Ishikawa (cell line): ENCODE measurements around the gene DDX5.

Source experiments
- CEBPB ChIP-seq: IDR thresholded peaks from 2 replicates; pipeline ENCODE4 v1.6.1; 2012
- CREB1 ChIP-seq: IDR thresholded peaks from 2 replicates; pipeline ENCODE4 v1.6.1; 2012; ENCODE audit warnings: low read depth
- FOXM1 ChIP-seq: IDR thresholded peaks from 2 replicates; pipeline ENCODE4 v1.6.1; 2012; ENCODE audit warnings: low read depth, borderline replicate concordance
- NFIC ChIP-seq: IDR thresholded peaks from 2 replicates; pipeline ENCODE4 v1.6.1; 2012
- TAF1 ChIP-seq: IDR thresholded peaks from 2 replicates; pipeline ENCODE4 v1.6.1; 2012; ENCODE audit warnings: low read depth, mild to moderate bottlenecking
- TCF12 ChIP-seq: IDR thresholded peaks from 2 replicates; pipeline ENCODE4 v1.6.1; 2012; ENCODE audit warnings: low read depth
- TF ChIP-seq, protein P1 (sequence below): IDR thresholded peaks from 2 replicates; pipeline ENCODE4 v1.6.1; 2012
- TF ChIP-seq, protein P2 (sequence below): IDR thresholded peaks from 2 replicates; pipeline ENCODE4 v1.6.1; 2012

DNA sequence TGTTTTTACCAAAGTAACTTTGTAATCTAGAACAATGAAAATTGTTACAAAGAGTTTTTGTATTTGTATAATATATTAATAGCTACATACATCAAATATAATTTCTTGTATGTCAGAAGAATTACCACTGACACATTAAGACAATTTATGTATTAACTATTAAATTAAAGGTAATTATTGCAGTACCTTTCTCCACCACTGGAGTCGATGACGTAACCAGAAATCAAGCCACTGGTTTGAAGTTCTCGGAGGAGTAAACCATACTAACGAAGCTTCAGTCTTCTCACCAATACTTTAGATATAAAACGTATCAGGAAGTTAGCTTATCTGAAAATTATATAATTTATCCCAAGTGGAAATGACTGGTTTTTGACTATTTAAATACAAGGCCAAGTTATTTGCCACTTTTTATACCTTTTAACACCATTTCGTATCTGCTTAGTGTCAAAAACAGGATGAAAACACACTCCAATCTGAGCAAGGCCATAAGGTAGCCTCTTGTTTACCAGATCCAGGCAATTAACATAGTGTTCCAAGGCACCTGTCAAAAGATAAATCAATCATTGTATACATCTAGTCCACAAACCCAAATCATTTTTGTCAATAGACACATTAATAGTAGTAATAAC, 13.5 kb downstream of the DDX5 start:
- TF ChIP-seq, protein P1, sequence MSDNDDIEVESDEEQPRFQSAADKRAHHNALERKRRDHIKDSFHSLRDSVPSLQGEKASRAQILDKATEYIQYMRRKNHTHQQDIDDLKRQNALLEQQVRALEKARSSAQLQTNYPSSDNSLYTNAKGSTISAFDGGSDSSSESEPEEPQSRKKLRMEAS = no peak
- TF ChIP-seq FOXM1 = no peak
- no peak for TF ChIP-seq TCF12
- peak; percentile 69 for TF ChIP-seq CEBPB
- no peak for TF ChIP-seq TAF1
- TF ChIP-seq, protein P2, sequence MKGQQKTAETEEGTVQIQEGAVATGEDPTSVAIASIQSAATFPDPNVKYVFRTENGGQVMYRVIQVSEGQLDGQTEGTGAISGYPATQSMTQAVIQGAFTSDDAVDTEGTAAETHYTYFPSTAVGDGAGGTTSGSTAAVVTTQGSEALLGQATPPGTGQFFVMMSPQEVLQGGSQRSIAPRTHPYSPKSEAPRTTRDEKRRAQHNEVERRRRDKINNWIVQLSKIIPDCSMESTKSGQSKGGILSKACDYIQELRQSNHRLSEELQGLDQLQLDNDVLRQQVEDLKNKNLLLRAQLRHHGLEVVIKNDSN = no peak
- TF ChIP-seq CREB1 = no peak
- TF ChIP-seq NFIC = no peak
